GM12878 (cell line): ENCODE results near the gene NFKB2. TPM values are rescaled to one million over a fixed set of nuclear protein-coding genes. Genes with fewer than 3 reads are reported as not detected.

ENCODE experiments used
- ASH2L ChIP-seq: fragments of 300-600, 200-600 bp; sonication (generic); IDR thresholded peaks from 2 replicates; pipeline ENCODE4 v1.6.1; 2017; ENCODE audit warnings: low read depth, mild to moderate bottlenecking, borderline replicate concordance
- ATF7 ChIP-seq: fragments of 450-650 bp; IDR thresholded peaks from 2 replicates; pipeline ENCODE4 v1.6.1; 2016; ENCODE audit warnings: low read depth, mild to moderate bottlenecking
- CREM ChIP-seq: IDR thresholded peaks from 2 replicates; pipeline ENCODE4 v1.6.1; 2014; ENCODE audit warnings: antibody characterized with exemption, low read depth
- EED ChIP-seq: sonication (generic); IDR thresholded peaks from 2 replicates; pipeline ENCODE4 v1.6.1; 2016; ENCODE audit warnings: antibody characterized with exemption, low read depth
- ESRRA ChIP-seq: IDR thresholded peaks from 2 replicates; pipeline ENCODE4 v1.6.1; 2012; ENCODE audit warnings: mild to moderate bottlenecking, low read length, improper control_type of control experiment
- ETV6 ChIP-seq, 2 experiments: fragments of 450-650 bp in 1 of 2; IDR thresholded peaks in 1 of 2; conservative IDR thresholded peaks in 1 of 2; 2 replicates each; pipeline ENCODE4 v1.6.1; 2014; ENCODE audit warnings: antibody characterized with exemption in 1 of 2, borderline replicate concordance in 1 of 2, low read depth in 1 of 2, mild to moderate bottlenecking in 1 of 2, moderate library complexity in 1 of 2
- HCFC1 ChIP-seq: fragments of 150-350 bp; IDR thresholded peaks from 2 replicates; pipeline ENCODE4 v1.6.1; 2014; ENCODE audit warnings: low read length
- HDGF ChIP-seq: fragments of 450-650 bp; IDR thresholded peaks from 2 replicates; pipeline ENCODE4 v1.6.1; 2016; ENCODE audit warnings: antibody characterized with exemption
- KLF5 ChIP-seq: fragments of 450-650 bp; IDR thresholded peaks from 2 replicates; pipeline ENCODE4 v1.6.1; 2014; ENCODE audit warnings: mild to moderate bottlenecking; ENCODE audit not compliant: partially characterized antibody
- MTA3 ChIP-seq: IDR thresholded peaks from 2 replicates; pipeline ENCODE4 v1.6.1; 2012; ENCODE audit warnings: low read length, inconsistent platforms, borderline replicate concordance
- MYB ChIP-seq: fragments of 150-350 bp; IDR thresholded peaks from 2 replicates; pipeline ENCODE4 v1.6.1; 2014; ENCODE audit warnings: mild to moderate bottlenecking, low read depth, low read length, borderline replicate concordance
- NR2C2 ChIP-seq: IDR thresholded peaks from 2 replicates; pipeline ENCODE4 v1.6.1; 2011; ENCODE audit warnings: borderline replicate concordance, low read depth; ENCODE audit not compliant: control insufficient read depth, insufficient read length
- RELA ChIP-seq: fragments of 450-650 bp; IDR thresholded peaks from 2 replicates; pipeline ENCODE4 v1.8.0; 2014; ENCODE audit warnings: borderline replicate concordance; ENCODE audit not compliant: partially characterized antibody
- RFX5 ChIP-seq: IDR thresholded peaks from 2 replicates; pipeline ENCODE4 v1.6.1; 2011; ENCODE audit warnings: low read depth, low read length, improper control_type of control experiment
- SREBF2 ChIP-seq: IDR thresholded peaks from 2 replicates; pipeline ENCODE4 v1.6.1; 2012; ENCODE audit warnings: mild to moderate bottlenecking, low read length
- WRNIP1 ChIP-seq: IDR thresholded peaks from 2 replicates; pipeline ENCODE4 v1.6.1; 2011; ENCODE audit warnings: low read depth, low read length, improper control_type of control experiment, borderline replicate concordance
- ZBTB40 ChIP-seq: fragments of 450-650 bp; IDR thresholded peaks from 2 replicates; pipeline ENCODE4 v1.6.1; 2016; ENCODE audit warnings: mild to moderate bottlenecking, moderate library complexity, borderline replicate concordance
- ZNF592 ChIP-seq: fragments of 450-650 bp; IDR thresholded peaks from 2 replicates; pipeline ENCODE4 v1.6.1; 2017; ENCODE audit warnings: mild to moderate bottlenecking, moderate library complexity
- polyA plus RNA-seq, 11 experiments: library from polyadenylated mRNA; depleted of rRNA in 4 of 11; unstranded in 6 of 11; stranded (reverse) in 5 of 11; fragments of >200 nt; fragmentation: Nextera tagmentation in 4 of 11; fragmentation: Illumina TruSeq in 1 of 11; extraction: Ambion mirVana in 4 of 11; extraction: Trizol in 1 of 11; gene quantifications; 1 replicate in 1 of 11; 2 replicates in 10 of 11; pipeline versions ENCODE4 v1.2.1 to v1.2.3, GENCODE V29; 2011 to 2016; ENCODE audit warnings: inconsistent platforms in 2 of 11, missing spikeins in 2 of 11, low read depth in 1 of 11
- total RNA-seq, 4 experiments: library from RNA; depleted of rRNA in 3 of 4; stranded (reverse); fragments of >200 nt in 3 of 4; fragmentation: Illumina TruSeq in 1 of 4; extraction: Trizol in 1 of 4; gene quantifications; 2 replicates each; pipeline versions ENCODE4 v1.2.1 to v1.2.3, GENCODE V29; 2013 to 2021
- TF ChIP-seq, protein P1 (sequence below): fragments of 450-650 bp; IDR thresholded peaks from 2 replicates; pipeline ENCODE4 v1.6.1; 2018; ENCODE audit warnings: borderline replicate concordance, mild to moderate bottlenecking; ENCODE audit not compliant: partially characterized antibody

The NFKB2 gene
- total and polyA plus RNA-seq, 10 of the 15 experiments (the other 5 are each of a cell fraction or from before 2014, with no cell fraction given): 0.56 to 144 (median 49.4) TPM

DNA sequence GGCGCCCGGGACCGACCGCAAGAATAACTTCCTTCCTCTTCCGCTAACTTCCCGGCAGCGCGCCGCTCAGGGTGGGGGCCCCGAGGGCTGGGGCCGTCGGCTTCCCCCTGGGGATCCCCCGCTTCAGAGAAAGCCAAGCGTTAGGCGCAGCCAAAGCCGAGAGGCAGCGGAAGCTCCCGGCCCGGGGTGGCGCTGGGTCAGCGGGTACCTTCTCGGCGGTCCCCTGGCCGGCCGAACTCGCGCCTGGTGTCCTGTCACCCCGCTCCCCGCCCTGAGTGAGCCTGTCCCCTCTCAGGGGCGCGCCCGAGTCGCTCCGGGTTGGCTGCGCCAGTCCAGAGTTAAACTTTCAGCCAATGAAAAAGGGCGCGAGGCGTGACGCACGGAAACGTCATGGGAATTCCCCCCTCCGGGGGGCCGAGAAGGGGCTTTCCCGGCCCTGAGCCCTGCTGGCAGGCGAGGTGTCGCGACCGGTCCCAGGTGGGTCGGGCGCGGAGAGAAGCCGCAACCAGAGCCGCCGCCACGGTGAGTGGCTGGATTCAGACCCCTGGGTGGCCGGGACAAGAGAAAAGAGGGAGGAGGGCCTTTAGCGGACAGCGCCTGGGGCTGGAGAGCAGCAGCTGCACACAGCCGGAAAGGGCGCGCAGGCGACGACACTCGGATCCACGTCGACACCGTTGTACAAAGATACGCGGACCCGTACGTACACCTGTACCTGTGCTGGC, 1.3 kb upstream of the NFKB2 start (continued):
- TF ChIP-seq HCFC1 (peak; percentile 9; the same call in 1 of the 2 replicates), ETV6 (conservative IDR thresholded peaks at IDR 0.05 in 1 of 2, IDR thresholded peaks at IDR 0.05 in 1 of 2; ENCODE audit: borderline replicate concordance in 1 of 2, low read depth in 1 of 2) (peak; percentile 100), MYB (0 out of 2 replicates have a peak, but pooled peaks have one; percentile 32), EED (peak; percentile 63; the same call in 1 of the 2 replicates), ESRRA (no peak), ATF7 (peak; percentile 81; the same call in 1 of the 2 replicates), KLF5 (peak; percentile 60), RFX5 (peak; percentile 84), RELA (peak; percentile 100), ZBTB40 (0 out of 2 replicates have a peak, but pooled peaks have one; percentile 4), ASH2L (no peak), CREM (peak; percentile 97), SREBF2 (no peak), NR2C2 (no peak), WRNIP1 (no peak), ZNF592 (no peak), MTA3 (no peak), HDGF (peak; percentile 40; the same call in 1 of the 2 replicates)
- TF ChIP-seq, protein P1, sequence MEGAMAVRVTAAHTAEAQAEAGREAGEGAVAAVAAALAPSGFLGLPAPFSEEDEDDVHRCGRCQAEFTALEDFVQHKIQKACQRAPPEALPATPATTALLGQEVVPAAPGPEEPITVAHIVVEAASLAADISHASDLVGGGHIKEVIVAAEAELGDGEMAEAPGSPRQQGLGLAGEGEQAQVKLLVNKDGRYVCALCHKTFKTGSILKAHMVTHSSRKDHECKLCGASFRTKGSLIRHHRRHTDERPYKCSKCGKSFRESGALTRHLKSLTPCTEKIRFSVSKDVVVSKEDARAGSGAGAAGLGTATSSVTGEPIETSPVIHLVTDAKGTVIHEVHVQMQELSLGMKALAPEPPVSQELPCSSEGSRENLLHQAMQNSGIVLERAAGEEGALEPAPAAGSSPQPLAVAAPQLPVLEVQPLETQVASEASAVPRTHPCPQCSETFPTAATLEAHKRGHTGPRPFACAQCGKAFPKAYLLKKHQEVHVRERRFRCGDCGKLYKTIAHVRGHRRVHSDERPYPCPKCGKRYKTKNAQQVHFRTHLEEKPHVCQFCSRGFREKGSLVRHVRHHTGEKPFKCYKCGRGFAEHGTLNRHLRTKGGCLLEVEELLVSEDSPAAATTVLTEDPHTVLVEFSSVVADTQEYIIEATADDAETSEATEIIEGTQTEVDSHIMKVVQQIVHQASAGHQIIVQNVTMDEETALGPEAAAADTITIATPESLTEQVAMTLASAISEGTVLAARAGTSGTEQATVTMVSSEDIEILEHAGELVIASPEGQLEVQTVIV: peak; percentile 9
